ENCODE data around the gene CRYAB.

DNA sequence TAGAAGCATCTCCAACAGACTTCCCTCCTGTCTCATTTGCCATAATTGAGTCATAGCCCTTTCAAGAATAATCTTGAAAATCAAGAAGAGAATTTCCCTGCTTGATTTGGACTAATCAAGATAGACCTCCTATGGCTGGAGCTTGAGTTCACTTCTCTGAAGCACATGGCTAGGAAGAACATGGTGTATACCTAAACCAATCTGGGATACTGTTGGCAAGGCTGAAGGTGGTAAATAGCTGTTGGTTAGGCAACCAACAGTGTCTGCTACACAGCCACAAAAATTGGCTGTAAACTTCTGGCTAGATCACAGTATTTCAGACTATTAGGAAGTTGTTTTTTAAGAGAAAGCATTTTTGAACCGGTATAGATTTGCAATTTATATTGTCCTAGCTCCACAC, 4.9 kb downstream of the CRYAB start:
- no peak for TF ChIP-seq CTCF (IDR thresholded peaks at IDR 0.05)
- TF ChIP-seq POLR2A (IDR thresholded peaks at IDR 0.05): no peak
